Anterior cingulate cortex (tissue), 58 donors: ENCODE data around the gene ITK.
"Not testable (repeated sequence)": the region's sequence is repeated elsewhere in the genome, so short reads cannot be mapped to it uniquely, and the experiment has no call there.

Source experiments
- DNase-seq, 58 donors: peaks; one replicate each; lab custom pipeline; 2025; lab: John Stamatoyannopoulos, UW

ITK gene

DNA sequence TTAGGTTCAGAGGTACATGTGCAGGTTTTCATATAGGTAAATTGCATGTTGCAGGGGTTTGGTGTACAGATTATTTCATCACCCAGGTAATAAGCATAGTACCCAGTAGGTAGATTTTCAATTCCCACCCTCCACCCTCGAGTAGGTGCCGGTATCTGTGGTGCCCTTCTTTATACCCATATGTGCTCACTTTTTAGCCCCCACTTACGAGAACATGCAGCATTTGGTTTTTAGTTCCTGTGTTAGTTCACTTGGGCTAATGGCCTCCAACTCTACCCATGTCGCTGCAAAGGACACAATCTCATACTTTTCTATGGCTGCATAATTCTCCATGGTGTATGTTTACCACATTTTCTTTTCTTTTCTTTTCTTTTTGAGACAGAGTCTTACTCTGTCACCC lies 21.2 kb downstream of the ITK start:
- DNase-seq: no peak

DNA sequence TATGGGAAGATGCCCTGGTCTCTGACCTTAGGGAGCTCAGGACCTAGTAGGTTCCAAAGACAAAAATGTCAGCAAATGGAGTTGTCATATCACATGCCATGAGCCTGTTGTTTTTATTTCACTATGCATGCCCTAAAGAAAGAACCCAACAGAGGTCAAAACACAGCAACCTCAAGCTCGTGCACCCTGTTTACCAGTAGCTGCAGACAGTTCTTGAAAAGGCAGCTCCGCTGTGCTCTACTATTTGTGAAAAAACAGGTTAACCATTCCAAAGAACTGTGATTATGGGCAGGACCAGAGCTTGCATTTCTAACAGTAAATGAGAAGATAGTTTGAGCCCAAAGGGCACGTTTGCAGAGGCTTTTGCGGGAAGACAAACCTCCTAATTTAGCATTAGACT lies 22.8 kb downstream of the ITK start:
- no peak for DNase-seq

DNA sequence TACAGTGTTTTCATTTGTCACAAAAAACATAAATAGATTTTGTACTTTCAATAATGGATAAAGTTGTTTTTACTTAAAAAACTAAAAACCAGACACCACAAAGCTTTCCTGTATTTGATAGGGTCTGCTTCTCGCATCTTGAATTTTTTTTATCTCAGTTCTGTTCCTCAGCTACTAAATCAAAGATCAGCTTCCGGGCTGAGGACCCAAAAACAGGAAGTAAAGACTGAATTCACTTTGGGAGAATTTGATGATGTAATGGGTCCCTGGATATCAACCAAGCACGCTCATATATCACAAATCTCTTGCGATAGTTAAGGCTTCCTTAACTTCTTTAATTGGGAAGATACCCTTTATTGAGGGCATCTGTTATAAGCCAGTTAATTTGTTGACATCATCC lies 24.1 kb downstream of the ITK start:
- no peak for DNase-seq

DNA sequence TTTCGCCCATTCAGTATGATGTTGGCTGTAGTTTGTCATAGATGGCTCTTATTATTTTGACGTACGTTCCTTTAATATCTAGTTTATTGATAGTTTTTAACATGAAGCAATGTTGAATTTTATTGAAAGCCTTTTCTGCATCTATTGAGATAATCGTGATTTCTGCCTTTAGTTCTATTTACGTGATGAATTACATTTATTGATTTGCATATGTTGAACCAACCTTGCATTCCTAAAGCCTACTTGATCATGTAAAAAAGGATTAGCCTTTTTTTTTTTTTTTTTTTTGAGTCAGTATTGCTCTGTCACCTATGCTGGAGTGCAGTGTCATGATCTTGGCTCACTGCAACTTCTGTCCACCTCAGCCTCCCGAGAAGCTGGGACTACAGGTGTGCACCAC lies 25.1 kb downstream of the ITK start:
- no peak for DNase-seq

DNA sequence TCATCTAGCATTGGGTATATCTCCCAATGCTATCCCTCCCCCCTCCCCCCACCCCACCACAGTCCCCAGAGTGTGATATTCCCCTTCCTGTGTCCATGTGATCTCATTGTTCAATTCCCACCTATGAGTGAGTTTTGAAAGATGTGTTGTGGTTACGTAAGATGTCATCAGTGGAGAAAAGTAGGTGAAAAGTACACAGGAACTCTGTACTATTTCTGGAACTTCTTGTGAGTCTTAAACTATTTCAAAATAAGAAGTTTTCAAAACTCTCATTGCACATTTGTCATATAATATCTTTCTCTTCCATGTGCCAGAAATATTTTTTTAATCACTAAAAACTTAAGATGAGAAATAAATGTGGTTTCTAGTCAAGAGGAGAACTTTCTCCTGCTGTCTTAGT lies 30.0 kb downstream of the ITK start:
- DNase-seq: not testable (repeated sequence)

DNA sequence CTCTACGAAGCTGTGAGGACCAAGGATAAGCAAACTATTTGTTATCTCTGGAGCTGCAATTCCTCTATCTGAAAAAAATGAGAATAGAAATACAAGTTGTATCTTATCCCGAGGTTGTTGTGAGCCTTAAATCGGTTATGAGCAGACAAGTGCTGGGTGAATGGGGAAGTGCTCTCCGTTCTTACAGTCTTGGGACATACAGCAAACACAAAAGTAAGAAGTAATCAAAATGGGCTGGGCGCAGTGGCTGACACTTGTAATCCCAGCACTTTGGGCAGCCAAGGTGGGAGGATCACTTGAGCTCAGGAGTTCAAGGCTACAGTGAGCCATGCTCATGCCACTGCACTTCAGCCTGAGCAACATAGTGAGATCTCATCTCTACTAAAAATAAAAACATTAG lies 31.7 kb downstream of the ITK start:
- no peak for DNase-seq

DNA sequence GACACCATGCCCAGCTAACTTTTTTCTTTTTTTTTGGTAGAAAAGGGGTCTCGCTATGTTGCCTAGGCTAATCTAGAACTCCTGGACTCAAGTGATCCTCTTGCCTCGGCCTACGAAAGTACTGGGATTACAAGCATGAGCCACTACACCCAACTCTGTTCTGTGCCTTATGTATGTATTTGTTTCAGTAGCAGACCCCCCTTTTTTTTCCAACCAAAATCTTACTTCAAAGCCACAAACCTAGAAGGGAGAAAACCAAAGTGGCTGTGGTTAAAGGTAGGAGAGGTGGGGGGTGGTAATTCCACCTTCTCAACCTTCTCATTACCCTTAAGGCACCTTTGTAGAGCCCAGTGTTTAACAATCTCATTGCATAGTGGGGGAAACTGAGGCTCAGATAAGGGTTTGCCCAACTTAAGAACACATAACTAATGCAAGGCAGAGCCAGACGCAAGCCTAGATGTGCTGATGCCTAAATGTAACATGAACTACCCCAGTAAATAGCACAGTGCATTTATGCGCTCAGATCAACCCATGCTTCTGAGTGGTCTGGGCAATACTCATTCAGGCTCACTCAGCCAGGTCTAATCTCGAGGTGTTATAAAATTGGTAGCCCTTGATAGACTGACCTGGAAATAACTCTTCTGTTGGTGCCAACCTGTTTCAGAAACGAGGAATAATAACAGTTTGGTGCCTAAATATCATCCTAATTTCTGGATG lies 33.0 kb downstream of the ITK start:
- DNase-seq: no peak

DNA sequence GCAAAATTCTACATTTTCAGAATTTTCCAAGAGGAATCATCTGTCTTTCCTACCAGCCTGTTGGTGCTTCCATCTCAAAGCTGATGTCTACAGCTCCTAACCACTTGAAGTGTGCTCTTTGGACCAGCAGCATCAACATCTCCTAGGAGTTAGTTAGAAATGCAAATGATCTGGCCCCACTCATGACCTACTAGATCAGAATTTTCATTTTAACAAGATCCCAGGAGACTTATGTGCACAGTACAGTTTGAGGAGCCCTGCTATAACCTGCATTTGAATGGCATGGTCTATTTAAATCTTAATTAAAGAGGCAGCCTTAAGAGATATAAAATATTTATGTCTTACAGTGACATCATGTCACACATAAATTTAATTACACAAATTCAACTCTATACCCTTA lies 33.8 kb downstream of the ITK start:
- DNase-seq: no peak

DNA sequence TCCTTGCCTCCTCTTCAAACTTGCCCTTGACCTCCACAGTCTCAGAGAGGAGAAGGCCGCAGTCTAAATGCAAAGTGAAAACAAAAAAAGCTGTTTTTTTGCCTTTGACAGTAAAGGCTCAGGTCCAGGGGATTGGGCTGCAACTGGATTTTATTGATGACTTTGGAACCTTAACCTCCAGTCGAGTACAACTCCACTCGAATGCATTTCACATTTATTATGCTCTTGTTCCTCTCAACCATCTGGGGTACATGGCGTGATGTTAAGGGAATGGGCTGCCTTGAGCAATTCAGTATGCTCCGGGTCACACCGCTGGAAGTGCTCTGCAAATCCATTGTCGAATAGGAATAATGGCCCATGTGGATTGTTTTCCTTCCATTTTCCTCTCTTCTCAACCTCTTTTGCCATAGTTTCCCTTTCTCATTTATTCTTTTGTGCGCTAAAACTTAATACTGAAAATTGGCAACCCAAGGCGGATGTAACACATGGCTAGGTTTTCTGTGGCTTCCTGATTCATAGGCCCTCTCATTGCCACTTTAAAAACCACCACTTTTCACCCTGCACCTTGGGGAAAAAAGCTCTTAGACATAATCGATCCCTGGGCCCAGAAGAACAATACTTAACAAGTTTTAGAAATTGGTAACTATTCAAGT lies 34.3 kb downstream of the ITK start:
- no peak for DNase-seq

DNA sequence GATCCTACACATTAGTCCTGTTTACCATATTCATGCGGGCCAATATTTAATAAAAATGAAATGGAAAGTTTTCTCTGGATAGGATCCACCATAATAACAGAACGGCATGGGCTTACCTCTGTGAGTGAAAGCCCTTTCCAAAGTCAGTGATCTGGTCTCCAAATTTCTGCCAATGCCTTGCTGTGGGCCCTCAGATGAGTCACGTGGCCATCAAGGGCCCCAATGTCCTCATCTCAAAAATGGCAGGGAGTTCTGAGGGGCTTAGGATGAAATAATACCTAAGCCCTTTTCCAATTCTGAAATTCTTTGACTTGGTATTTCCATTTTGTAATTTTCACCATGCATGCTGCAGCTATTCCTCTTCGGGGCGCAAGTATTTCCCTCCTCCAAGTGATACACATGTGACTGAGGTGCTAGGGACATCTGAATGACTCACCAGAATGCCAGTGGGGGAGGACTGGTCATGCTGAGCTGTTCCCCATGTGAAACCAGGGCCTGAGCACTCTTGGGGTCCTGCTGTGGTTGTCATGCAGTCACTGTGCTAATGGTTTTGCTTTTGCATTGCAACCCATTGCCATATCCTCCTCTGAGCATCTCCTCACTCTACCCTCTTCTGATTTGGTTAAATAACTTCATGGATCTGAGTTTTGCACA lies 35.0 kb downstream of the ITK start:
- no peak for DNase-seq

DNA sequence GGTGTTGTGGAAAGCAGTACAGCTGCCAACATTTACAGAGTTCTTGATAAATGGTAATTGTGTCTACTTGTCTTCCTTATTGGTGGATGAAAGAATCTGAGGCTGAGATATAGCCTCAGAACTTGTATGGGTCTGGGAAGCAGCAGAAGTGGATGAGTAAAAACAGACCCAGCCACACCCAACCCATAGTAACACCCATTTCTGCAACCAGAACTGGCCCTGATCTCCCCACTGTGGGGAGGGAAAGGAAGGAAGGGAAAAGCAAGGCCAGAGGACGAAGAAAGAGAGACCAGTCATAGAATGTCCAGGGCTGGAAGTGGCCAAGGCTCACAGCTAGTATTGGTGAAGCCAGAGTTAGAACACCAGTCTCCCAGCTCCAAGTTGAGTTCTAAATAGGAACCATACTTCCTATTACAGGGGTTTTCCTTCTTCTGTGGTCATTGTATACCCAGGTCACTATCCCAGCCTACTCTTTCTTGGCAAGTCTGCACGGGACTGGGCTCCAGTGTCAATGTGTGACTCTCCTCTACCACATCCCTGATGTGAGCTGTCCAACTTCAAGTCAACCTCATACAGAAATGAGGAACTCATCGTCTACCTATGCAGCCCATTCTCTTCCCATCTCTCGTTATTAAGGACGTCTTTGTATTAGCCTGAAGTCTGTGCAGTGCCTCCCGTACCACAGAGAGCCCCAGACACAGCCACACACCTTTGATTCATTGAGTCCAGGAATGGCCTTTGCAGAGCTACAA lies 35.9 kb downstream of the ITK start:
- no peak for DNase-seq

DNA sequence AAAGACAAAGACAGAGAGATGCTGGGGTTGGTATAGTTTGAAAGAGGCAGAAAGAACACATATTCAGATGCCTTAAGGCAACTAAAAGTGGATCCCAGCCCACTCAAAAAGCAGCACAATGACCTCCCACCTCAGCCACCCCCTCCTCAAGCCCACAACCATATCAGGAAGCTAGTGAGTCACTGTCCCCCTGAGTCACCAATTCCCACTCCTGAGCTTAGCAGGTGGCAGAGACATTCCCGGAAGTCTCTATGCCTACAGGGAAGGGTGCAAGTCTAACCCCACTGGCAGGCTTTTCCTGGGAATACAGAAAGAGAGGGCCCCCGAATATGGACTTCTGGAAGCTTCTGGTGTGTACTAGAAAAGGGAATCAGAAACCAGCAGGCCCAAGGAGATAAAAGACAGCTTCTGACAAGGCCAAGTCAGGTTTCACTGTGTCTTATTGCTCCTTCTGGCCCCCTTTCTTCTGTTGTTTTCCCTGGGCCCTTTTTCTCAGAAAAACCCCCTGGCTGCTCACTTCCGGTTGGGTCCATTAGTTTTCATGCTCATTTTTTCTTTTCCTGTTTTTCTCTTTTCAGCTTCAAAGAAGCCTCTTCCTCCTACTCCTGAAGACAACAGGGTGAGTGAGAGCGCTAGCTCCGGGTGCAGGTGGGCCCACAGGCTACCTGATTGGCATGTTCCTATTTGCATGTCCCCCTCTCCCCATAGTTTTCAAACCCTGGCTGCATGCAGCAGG lies 36.8 kb downstream of the ITK start:
- DNase-seq: peak in 2 of 58 donors; percentile 1 to 8

DNA sequence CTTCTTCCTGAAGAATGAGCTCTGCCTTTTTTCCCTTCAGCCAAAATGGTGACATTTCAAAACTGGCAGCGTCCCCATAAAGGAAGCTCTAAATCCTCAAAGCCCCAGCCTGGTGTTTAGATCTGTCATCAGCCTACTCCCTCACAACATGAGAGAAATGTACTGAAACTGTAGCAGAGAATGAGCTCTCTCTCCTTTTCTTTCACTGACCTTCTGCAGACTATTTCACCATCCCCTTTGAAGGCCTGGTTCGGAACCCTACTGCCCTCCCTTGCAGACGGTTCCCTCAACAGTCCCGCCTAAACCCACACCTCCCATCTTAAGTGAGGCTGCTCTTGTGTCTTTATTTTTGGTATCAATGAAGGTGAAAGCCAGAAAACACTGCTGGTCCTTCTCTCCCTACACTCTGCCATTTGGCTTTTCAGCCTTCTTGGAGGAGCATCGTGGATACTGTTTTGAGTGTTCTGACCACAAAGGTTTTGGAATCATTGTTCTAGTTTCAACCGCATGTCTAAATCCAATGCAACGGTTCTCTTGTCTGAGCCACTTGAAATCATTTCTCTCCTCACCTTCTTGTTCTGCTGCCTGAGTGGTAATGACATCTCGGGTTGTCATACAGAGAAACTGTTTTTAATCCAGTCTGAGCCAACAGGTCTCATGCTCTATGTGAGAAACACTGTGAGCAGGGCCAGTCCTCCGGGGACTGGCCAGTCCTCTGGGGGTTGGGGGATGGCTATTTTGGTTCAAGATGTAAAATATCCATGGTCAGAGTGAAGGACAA lies 39.0 kb downstream of the ITK start:
- peak in 5 of 58 donors; percentile 0 to 18 (median 3) for DNase-seq

DNA sequence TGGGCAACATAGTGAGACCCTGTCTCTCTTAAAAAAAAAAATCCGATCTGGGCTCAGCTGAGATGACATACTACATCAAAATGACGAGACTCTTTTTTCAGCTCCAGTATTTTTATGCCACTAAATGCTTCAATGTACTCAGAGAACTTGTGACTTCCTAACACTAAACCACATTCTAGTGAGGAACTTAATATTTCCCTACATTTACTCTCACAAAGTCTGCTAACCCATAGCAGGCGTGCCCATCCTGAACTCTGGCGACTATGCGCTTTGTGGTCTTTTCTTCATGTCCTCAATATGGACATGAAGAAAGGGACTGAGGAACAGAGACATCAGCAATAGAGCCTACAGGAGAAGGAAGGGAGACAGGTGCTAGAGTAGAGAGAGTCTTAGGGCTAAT lies 41.3 kb downstream of the ITK start:
- no peak for DNase-seq

DNA sequence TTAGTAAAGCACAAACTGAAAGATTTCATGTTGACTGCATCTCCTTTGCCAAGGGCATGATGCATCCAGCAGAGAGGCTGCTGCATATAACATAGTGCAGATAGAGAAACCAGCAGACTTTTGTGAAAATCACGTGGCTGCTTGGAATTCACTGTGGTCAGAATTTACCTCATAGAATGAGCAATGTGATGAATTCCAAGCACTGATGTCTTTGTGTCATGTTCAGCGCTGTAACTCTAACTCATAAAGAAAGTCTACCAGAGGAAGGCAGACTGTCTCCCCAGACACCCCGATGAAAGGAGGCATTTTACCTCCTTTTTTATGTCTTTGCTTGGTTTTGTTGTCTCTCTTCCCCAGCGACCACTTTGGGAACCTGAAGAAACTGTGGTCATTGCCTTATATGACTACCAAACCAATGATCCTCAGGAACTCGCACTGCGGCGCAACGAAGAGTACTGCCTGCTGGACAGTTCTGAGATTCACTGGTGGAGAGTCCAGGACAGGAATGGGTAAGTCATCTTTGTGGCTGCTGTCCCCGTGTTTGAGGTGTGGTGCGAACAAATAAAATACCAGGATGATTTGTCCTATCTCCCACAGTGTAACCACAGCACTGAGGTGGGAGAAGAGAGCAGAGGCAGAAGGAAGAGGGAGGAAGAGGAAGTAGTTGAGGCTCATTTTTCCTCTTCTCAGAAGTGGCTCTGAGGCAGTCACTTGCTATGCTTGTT lies 42.0 kb downstream of the ITK start:
- DNase-seq: no peak

DNA sequence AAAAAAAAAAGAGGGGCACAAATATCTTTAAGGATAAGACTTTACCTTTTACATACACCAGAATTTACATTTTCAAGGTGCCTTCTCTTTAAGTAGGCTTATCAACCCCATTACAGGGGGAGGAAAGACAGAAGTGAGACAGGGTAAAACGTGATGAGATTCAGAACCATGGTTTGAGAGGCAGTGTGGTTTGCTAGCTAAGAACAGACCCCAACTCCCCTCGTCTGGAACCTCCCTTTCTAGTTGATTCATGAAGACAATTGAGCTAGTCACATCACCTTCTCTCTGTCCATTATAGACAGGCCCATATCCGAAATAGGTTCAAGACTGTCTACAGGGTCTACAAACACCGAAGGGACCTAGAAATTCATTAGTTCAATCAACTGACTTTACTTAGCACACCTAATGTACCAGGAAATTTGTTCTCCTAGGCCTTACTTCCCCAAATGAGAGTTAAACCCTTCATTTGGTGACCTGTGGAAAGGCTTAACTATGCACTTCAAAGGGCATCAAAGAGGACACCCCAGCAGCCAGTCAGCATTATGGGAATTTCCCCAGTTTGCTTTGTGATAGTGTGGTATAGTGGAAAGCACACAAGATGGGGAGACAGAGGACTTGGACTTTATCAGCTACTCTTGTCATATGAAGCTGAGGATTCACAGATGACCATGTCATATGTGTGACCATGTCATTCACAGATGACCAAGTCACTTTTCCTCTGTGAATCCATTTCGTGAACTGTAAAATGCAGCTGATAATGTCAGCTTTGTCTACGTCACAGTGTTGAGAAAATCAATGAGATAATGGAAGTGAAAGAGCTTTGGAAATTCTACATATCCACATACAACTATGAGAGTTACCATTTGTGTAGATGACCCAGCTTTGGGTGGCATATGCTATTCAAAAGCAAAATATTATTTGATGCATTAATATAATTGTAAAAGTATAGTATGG lies 45.1 kb downstream of the ITK start:
- no peak for DNase-seq

DNA sequence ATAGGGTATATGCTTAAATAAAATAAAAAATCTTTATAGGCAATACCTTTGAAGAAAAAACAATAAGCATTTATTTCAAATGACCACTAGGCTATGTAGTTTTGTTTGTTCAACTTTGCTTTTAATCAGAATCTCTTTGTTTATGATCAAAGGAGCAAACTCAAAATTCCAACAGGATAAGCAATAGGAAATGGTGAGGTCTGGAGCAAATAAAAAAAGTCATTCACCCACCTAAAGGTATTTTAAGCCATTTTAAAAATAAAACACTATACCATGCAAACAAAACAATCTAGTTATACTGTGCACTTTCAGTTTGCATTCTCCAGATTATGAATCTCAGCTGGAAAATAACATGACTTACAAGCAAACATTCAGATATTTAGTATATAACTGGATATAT lies 50.0 kb downstream of the ITK start:
- DNase-seq: no peak

DNA sequence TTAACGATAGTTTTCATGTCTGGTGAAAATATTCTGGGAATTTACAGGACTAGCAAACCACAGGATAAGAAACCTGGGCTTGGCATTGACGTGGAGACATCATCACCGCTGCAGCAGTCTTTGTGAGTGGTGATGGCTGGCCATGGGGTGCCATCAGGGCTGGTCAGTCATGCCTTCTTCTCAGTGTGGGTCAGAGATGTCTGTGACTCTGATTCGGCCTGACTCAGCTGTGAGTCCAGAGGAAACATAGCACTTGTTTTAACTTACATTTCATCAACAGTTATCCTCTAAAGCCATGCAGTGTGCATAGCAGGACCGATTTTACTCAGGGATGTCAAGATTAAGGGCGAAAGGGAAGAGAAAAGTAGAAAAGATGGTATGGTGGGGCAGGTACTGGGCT lies 52.1 kb downstream of the ITK start:
- no peak for DNase-seq
